ENCODE measurements around the gene XIRP2.

- TF ChIP-seq CTCF (IDR thresholded peaks at IDR 0.05; ENCODE audit: low read depth, low read length) (no peak), EZH2phosphoT487 (IDR thresholded peaks at IDR 0.05; ENCODE audit: low read depth) (no peak)
Measured at GRCh38 chr2:166882851-166883250, 5.4 kb upstream of the XIRP2 start.
